PC-9 (cell line): ENCODE results near the gene CTNNA1. TPM values are rescaled to one million over a fixed set of nuclear protein-coding genes. Genes with fewer than 3 reads are reported as not detected.
A peak's percentile ranks its signal among the peaks of the same experiment; 100 is the strongest.

Experiments used
- BruUV-seq: library from RNA; stranded (reverse); fragments of 400-500 nt; replicated peaks from 2 replicates; lab custom pipeline; 2021; lab: Mats Ljungman, UMichigan
- CTCF ChIA-PET: fragments of 300-600 bp; sonication (Branson Sonifier 250); formaldehyde crosslinking; loops from one replicate; lab custom pipeline; 2022; ENCODE audit warnings: antibody characterized with exemption; lab: Charles Lee
- POLR2A ChIA-PET: fragments of 300-600 bp; sonication (Branson Sonifier 250); formaldehyde crosslinking; loops from one replicate; lab custom pipeline; 2022; ENCODE audit warnings: antibody characterized with exemption; ENCODE audit not compliant: unreplicated experiment; lab: Charles Lee
- DNase-seq, 2 experiments: peaks; one replicate each; pipeline versions ENCODE4 v3.0.0 to v3.0.0-alpha.2; 2015 to 2022; ENCODE audit warnings: mixed read lengths in 1 of 2
- H2AFZ ChIP-seq: fragments of 200-600 bp; sonication (generic); 2 replicates; pipeline ENCODE4 v1.8.1; 2017; ENCODE audit warnings: antibody characterized with exemption
- H3F3A ChIP-seq: fragments of 200-600 bp; sonication (generic); 2 replicates; pipeline ENCODE4 v1.8.1; 2017; ENCODE audit warnings: antibody characterized with exemption, mild to moderate bottlenecking, low read depth; ENCODE audit not compliant: insufficient read depth
- H3K27ac ChIP-seq: fragments of 200-600 bp; sonication (generic); 2 replicates; pipeline ENCODE4 v1.6.1; 2016; ENCODE audit warnings: mixed run types
- H3K27me3 ChIP-seq: fragments of 200-600 bp; sonication (generic); 2 replicates; pipeline ENCODE4 v1.6.1; 2016; ENCODE audit warnings: low read depth, mixed run types; ENCODE audit not compliant: insufficient read depth
- H3K36me3 ChIP-seq: fragments of 200-600 bp; sonication (generic); 2 replicates; pipeline ENCODE4 v1.6.1; 2016; ENCODE audit warnings: low read depth, mixed run types
- H3K4me1 ChIP-seq: fragments of 200-600 bp; sonication (generic); replicated peaks from 2 replicates; pipeline ENCODE4 v1.6.1; 2016; ENCODE audit warnings: mixed run types; ENCODE audit not compliant: insufficient read depth
- H3K4me2 ChIP-seq: fragments of 200-600 bp; sonication (generic); 2 replicates; pipeline ENCODE4 v1.6.1; 2017; ENCODE audit warnings: mixed run types
- H3K4me3 ChIP-seq: fragments of 200-600 bp; sonication (generic); 2 replicates; pipeline ENCODE4 v1.6.1; 2016; ENCODE audit warnings: mixed run types
- H3K79me2 ChIP-seq: fragments of 200-600 bp; sonication (generic); 2 replicates; pipeline ENCODE4 v1.6.1; 2017; ENCODE audit warnings: low read depth, mixed run types
- H3K9me2 ChIP-seq: fragments of 200-600 bp; sonication (generic); 2 replicates; pipeline ENCODE4 v1.8.1; 2017; ENCODE audit warnings: mild to moderate bottlenecking; ENCODE audit not compliant: insufficient read depth
- H3K9me3 ChIP-seq: fragments of 200-600 bp; sonication (generic); 2 replicates; pipeline ENCODE4 v1.8.1; 2016; ENCODE audit warnings: low read depth; ENCODE audit not compliant: insufficient read depth
- H4K20me1 ChIP-seq: fragments of 200-600 bp; sonication (generic); 2 replicates; pipeline ENCODE4 v1.8.1; 2017; ENCODE audit not compliant: insufficient read depth
- CTCF ChIP-seq: fragments of 200-600 bp; sonication (generic); conservative IDR thresholded peaks from 2 replicates; pipeline ENCODE4 v1.6.1; 2017; ENCODE audit warnings: mixed run types, antibody characterized with exemption, mild to moderate bottlenecking, moderate library complexity
- EZH2 ChIP-seq: fragments of 200-600 bp; sonication (generic); IDR thresholded peaks from 2 replicates; pipeline ENCODE4 v1.8.0; 2017; ENCODE audit warnings: antibody characterized with exemption, low read depth
- intact Hi-C: fragments of 100-400 bp; cut with micrococcal nuclease; formaldehyde crosslinking; loops from one replicate; pipeline ENCODE4 v1.10.0; 2022; ENCODE audit not compliant: unreplicated experiment
- total RNA-seq: library from RNA; stranded (reverse); gene quantifications from 2 replicates; pipeline ENCODE4 v1.2.3, GENCODE V29; 2021

CTNNA1 gene
- total RNA-seq, 1 experiment from 2014 or later = 91.7 TPM

- H3K27ac ChIP-seq = no peak overlapping the region
Observed at GRCh38 chr5:138739938-138740337, 13.3 kb upstream of the CTNNA1 start.

GRCh38 chr5:138743484-138743883 lies 9.7 kb upstream of the CTNNA1 start:
- Histone ChIP-seq H3K79me2 (no peaks in the 10 kb centered on the region), H3K4me1 (peaks cover 13% of the 10 kb centered on the region), H3K36me3 (no peaks in the 10 kb centered on the region), H4K20me1 (no peaks in the 10 kb centered on the region), H3K27ac (no peak overlapping the region), H2AFZ (no peak overlapping the region), H3K4me3 (no peak overlapping the region), H3K27me3 (no peaks in the 10 kb centered on the region), H3F3A (peaks cover 4% of the 10 kb centered on the region; the same call in 1 of the 2 replicates), H3K9me3 (no peaks in the 10 kb centered on the region), H3K9me2 (no peaks in the 10 kb centered on the region), H3K4me2 (no peak overlapping the region)
- no peak for DNase-seq
- POLR2A ChIA-PET = no interaction called here
- BruUV-seq = no TSS peak
- CTCF ChIA-PET = no interaction called here
- intact Hi-C loops = no loop called here
- TF ChIP-seq EZH2 (no peak), CTCF (no peak)

More at GRCh38 chr5:138739938-138740337, 13.3 kb upstream of the CTNNA1 start:
- no TSS peak for BruUV-seq
- peaks cover 5% of the 10 kb centered on the region for H3F3A ChIP-seq
- H3K4me3 ChIP-seq = no peak overlapping the region
- H3K79me2 ChIP-seq = no peaks in the 10 kb centered on the region
- H3K9me2 ChIP-seq = no peaks in the 10 kb centered on the region
- intact Hi-C loops = loop anchor here (2.0 kb wide), 1 partner anchor 15 kb away; no protein-coding TSS in a partner anchor
- H3K36me3 ChIP-seq = no peaks in the 10 kb centered on the region
- CTCF ChIA-PET = no interaction called here
- POLR2A ChIA-PET = no interaction called here
- H3K9me3 ChIP-seq = no peaks in the 10 kb centered on the region
- TF ChIP-seq CTCF (no peak), EZH2 (no peak)
- no peaks in the 10 kb centered on the region for H3K27me3 ChIP-seq
- H3K4me1 ChIP-seq = peaks cover 19% of the 10 kb centered on the region
- no peak overlapping the region for H2AFZ ChIP-seq
- no peak for DNase-seq
- H3K4me2 ChIP-seq = no peak overlapping the region
- no peaks in the 10 kb centered on the region for H4K20me1 ChIP-seq

- no peaks in the 10 kb centered on the region for H3K9me3 ChIP-seq
- H3K27ac ChIP-seq = no peak overlapping the region
- H4K20me1 ChIP-seq = no peaks in the 10 kb centered on the region
- no peak overlapping the region for H3K4me3 ChIP-seq
- no peaks in the 10 kb centered on the region for H3K9me2 ChIP-seq
- intact Hi-C loops = no loop called here
- no peak for TF ChIP-seq EZH2
- no peak for TF ChIP-seq CTCF
- H2AFZ ChIP-seq = no peak overlapping the region
- no peak overlapping the region for H3K4me2 ChIP-seq
- peaks cover 12% of the 10 kb centered on the region for H3K4me1 ChIP-seq
- CTCF ChIA-PET = no interaction called here
- BruUV-seq = no TSS peak
- no peaks in the 10 kb centered on the region for H3K79me2 ChIP-seq
- no peaks in the 10 kb centered on the region for H3K27me3 ChIP-seq
- H3K36me3 ChIP-seq = no peaks in the 10 kb centered on the region
- peaks cover 4% of the 10 kb centered on the region; the same call in 1 of the 2 replicates for H3F3A ChIP-seq
- POLR2A ChIA-PET = interaction anchor here (0.6 kb wide), 1 partner anchor 27 kb away, joined by 3 read pairs; no protein-coding TSS in a partner anchor
- peak; percentile 43 to 54 for DNase-seq
Observed at GRCh38 chr5:138745268-138745667, 8.0 kb upstream of the CTNNA1 start.
